SK-N-SH (cell line): ENCODE results near the gene OR8G1. TPM values are rescaled to one million over a fixed set of nuclear protein-coding genes. Genes with fewer than 3 reads are reported as not detected.

Experiments
- CTCF ChIA-PET: fragments of 300-600, 350-600 bp; formaldehyde crosslinking; extraction: SDS; loops from one replicate; lab custom pipeline; 2021; lab: Yijun Ruan, JAX
- POLR2A ChIA-PET: fragments of 350-600 bp; sonication (Branson Sonifier 250); formaldehyde crosslinking; extraction: SDS; loops from one replicate; lab custom pipeline; 2020; ENCODE audit warnings: antibody characterized with exemption, inconsistent platforms; lab: Yijun Ruan, JAX
- DNase-seq: peaks from one replicate; pipeline ENCODE4 v3.0.0; 2012
- H2AFZ ChIP-seq: fragments of 200-600 bp; sonication (generic); 2 replicates; pipeline ENCODE4 v1.8.1; 2016; ENCODE audit warnings: antibody characterized with exemption, mild to moderate bottlenecking, low read depth
- H3F3A ChIP-seq: fragments of 200-600 bp; sonication (generic); replicated peaks from 2 replicates; pipeline ENCODE3; 2016; ENCODE audit warnings: antibody characterized with exemption, mild to moderate bottlenecking; ENCODE audit not compliant: insufficient read depth
- H3K27ac ChIP-seq, 2 experiments: fragments of 200-500 bp in 1 of 2; fragments of 200-600 bp in 1 of 2; sonication (Bioruptor generic) in 1 of 2; sonication (generic), shearing (Covaris generic) in 1 of 2; 2 replicates each; pipeline versions ENCODE4 v1.5.1 to v1.6.1; 2014 to 2016; ENCODE audit warnings: low read depth in 2 of 2, inconsistent platforms in 1 of 2, low read length in 1 of 2, mild to moderate bottlenecking in 1 of 2, mixed read lengths in 1 of 2
- H3K27me3 ChIP-seq: fragments of 200-600 bp; sonication (generic), shearing (Covaris generic); 2 replicates; pipeline ENCODE4 v1.6.1; 2016; ENCODE audit warnings: mixed run types; ENCODE audit not compliant: insufficient read depth
- H3K36me3 ChIP-seq, 2 experiments: fragments of 200-500 bp in 1 of 2; fragments of 200-600 bp in 1 of 2; sonication (Bioruptor generic) in 1 of 2; sonication (generic) in 1 of 2; replicated peaks in 1 of 2; 2 replicates each; pipeline versions ENCODE3 to v1.5.1; 2014 to 2016; ENCODE audit warnings: low read length in 1 of 2, mild to moderate bottlenecking in 1 of 2; ENCODE audit not compliant: insufficient read depth in 2 of 2, control insufficient read depth in 1 of 2
- H3K4me1 ChIP-seq, 2 experiments: fragments of 200-500 bp in 1 of 2; fragments of 200-600 bp in 1 of 2; sonication (Bioruptor generic) in 1 of 2; sonication (generic), shearing (Covaris generic) in 1 of 2; 2 replicates each; pipeline versions ENCODE4 v1.5.1 to v1.6.1; 2014 to 2016; ENCODE audit warnings: low read depth in 1 of 2, low read length in 1 of 2, mixed run types in 1 of 2; ENCODE audit not compliant: insufficient read depth in 2 of 2, control insufficient read depth in 1 of 2
- H3K4me2 ChIP-seq: fragments of 200-600 bp; sonication (generic), shearing (Covaris generic); 2 replicates; pipeline ENCODE4 v1.6.1; 2017; ENCODE audit warnings: mixed run types
- H3K4me3 ChIP-seq, 2 experiments: fragments of 200-500 bp in 1 of 2; fragments of 200-600 bp in 1 of 2; sonication (Bioruptor generic) in 1 of 2; sonication (generic), shearing (Covaris generic) in 1 of 2; 2 replicates each; pipeline versions ENCODE4 v1.5.1 to v1.8.1; 2014 to 2016; ENCODE audit warnings: low read depth in 2 of 2, inconsistent platforms in 1 of 2, low read length in 1 of 2, mild to moderate bottlenecking in 1 of 2, mixed read lengths in 1 of 2, moderate library complexity in 1 of 2
- H3K79me2 ChIP-seq: fragments of 200-600 bp; sonication (generic); 2 replicates; pipeline ENCODE4 v1.8.1; 2017; ENCODE audit warnings: mild to moderate bottlenecking; ENCODE audit not compliant: insufficient read depth
- H3K9ac ChIP-seq: fragments of 200-600 bp; sonication (generic); 2 replicates; pipeline ENCODE4 v1.6.1; 2017; ENCODE audit warnings: mixed run types
- H3K9me2 ChIP-seq: fragments of 200-600 bp; sonication (generic); 2 replicates; pipeline ENCODE4 v1.6.1; 2017; ENCODE audit warnings: mixed run types
- H3K9me3 ChIP-seq: fragments of 200-600 bp; sonication (generic); 2 replicates; pipeline ENCODE4 v1.6.1; 2017; ENCODE audit warnings: mixed run types, mild to moderate bottlenecking, moderate library complexity
- H4K20me1 ChIP-seq: fragments of 200-600 bp; sonication (generic); 2 replicates; pipeline ENCODE4 v1.6.1; 2017; ENCODE audit warnings: mild to moderate bottlenecking, mixed run types; ENCODE audit not compliant: insufficient read depth
- CHD2 ChIP-seq: fragments of 150-350 bp; IDR thresholded peaks from 2 replicates; pipeline ENCODE4 v1.6.1; 2018; ENCODE audit warnings: low read length; ENCODE audit not compliant: partially characterized antibody
- EP300 ChIP-seq, 2 experiments: IDR thresholded peaks; 2 replicates each; pipeline versions ENCODE4 v1.4.0 to v1.6.1; 2012; ENCODE audit warnings: borderline replicate concordance in 1 of 2, low read depth in 1 of 2, low read length in 1 of 2
- EZH2phosphoT487 ChIP-seq: fragments of 200-600 bp; sonication (generic); IDR thresholded peaks from 2 replicates; pipeline ENCODE4 v1.6.1; 2017; ENCODE audit warnings: low read depth, mixed run types, mild to moderate bottlenecking, antibody characterized with exemption, moderate library complexity, borderline replicate concordance
- FOSL2 ChIP-seq: IDR thresholded peaks from 2 replicates; pipeline ENCODE4 v1.4.0; 2012; ENCODE audit warnings: low read depth, mild to moderate bottlenecking, moderate library complexity, borderline replicate concordance
- FOXJ3 ChIP-seq: sonication (generic); formaldehyde crosslinking; IDR thresholded peaks from 2 replicates; pipeline ENCODE4 v1.5.1; 2020; ENCODE audit warnings: mild to moderate bottlenecking, missing genetic modification reagents
- FOXM1 ChIP-seq: IDR thresholded peaks from 2 replicates; pipeline ENCODE4 v1.4.0; 2012; ENCODE audit warnings: low read depth, mild to moderate bottlenecking
- GABPA ChIP-seq: IDR thresholded peaks from 2 replicates; pipeline ENCODE4 v1.4.0; 2012; ENCODE audit warnings: low read depth, mild to moderate bottlenecking
- GATA2 ChIP-seq: sonication (generic); formaldehyde crosslinking; IDR thresholded peaks from 2 replicates; pipeline ENCODE4 v1.5.0; 2020; ENCODE audit warnings: mild to moderate bottlenecking, missing genetic modification reagents
- JUND ChIP-seq: IDR thresholded peaks from 2 replicates; pipeline ENCODE4 v1.4.0; 2012
- MXI1 ChIP-seq: IDR thresholded peaks from 2 replicates; pipeline ENCODE4 v1.6.1; 2012; ENCODE audit warnings: mild to moderate bottlenecking, low read depth, low read length, improper control_type of control experiment
- RCOR1 ChIP-seq: fragments of 150-350 bp; IDR thresholded peaks from 2 replicates; pipeline ENCODE4 v1.6.1; 2017; ENCODE audit warnings: antibody characterized with exemption, low read length
- RFX5 ChIP-seq: IDR thresholded peaks from 2 replicates; pipeline ENCODE4 v1.6.1; 2012; ENCODE audit warnings: mild to moderate bottlenecking, improper control_type of control experiment, low read length
- SIN3A ChIP-seq: IDR thresholded peaks from 2 replicates; pipeline ENCODE4 v1.6.1; 2012; ENCODE audit warnings: low read depth, mild to moderate bottlenecking, low read length, moderate library complexity, borderline replicate concordance
- SMC3 ChIP-seq: IDR thresholded peaks from 2 replicates; pipeline ENCODE4 v1.6.1; 2012; ENCODE audit warnings: low read depth, low read length, improper control_type of control experiment
- TAF1 ChIP-seq: IDR thresholded peaks from 2 replicates; pipeline ENCODE4 v1.6.1; 2012; ENCODE audit warnings: low read depth, mild to moderate bottlenecking, low read length, moderate library complexity, borderline replicate concordance
- TCF12 ChIP-seq: IDR thresholded peaks from 2 replicates; pipeline ENCODE4 v1.4.0; 2012
- TEAD4 ChIP-seq: IDR thresholded peaks from 2 replicates; pipeline ENCODE4 v1.4.0; 2012; ENCODE audit warnings: mild to moderate bottlenecking, borderline replicate concordance; ENCODE audit not compliant: insufficient read depth
- polyA plus RNA-seq, 3 experiments: library from polyadenylated mRNA; depleted of rRNA; stranded (reverse); fragments of >200 nt; gene quantifications; 2 replicates each; pipeline ENCODE4 v1.2.3, GENCODE V29; 2012
- TF ChIP-seq, protein P1 (sequence below): IDR thresholded peaks from 2 replicates; pipeline ENCODE4 v1.4.0; 2012; ENCODE audit warnings: low read depth
- TF ChIP-seq, protein P2 (sequence below): fragments of 150-350 bp; IDR thresholded peaks from 2 replicates; pipeline ENCODE4 v1.6.1; 2016; ENCODE audit warnings: mild to moderate bottlenecking, low read depth, low read length
- TF ChIP-seq, protein P3 (sequence below): fragments of 150-350 bp; IDR thresholded peaks from 2 replicates; pipeline ENCODE4 v1.6.1; 2017; ENCODE audit warnings: antibody characterized with exemption, low read length, low read depth, borderline replicate concordance

The OR8G1 gene
- polyA plus RNA-seq, 1 of the 3 experiments (the other 2 are of a cell fraction): not detected

DNA sequence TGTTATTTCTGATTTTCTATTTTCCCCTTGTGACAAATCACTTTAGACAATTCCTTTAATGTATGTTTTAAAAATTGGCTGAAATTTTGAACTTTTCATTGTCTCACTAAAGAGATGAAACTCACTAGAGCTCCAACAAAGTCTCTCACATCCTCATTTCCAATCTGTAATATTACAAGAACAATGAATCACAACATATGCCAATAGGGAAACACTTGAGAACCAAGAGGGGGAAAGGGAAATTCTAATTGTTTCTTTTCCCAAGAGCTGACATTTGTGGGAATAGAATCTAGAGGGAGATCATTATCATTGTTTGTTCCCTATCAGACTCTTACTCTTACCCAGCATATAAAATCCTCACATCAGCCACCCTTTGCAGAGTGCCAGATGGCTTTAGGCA is 29.6 kb upstream of the OR8G1 start:
- no peaks in the 10 kb centered on the region for H4K20me1 ChIP-seq
- no peak overlapping the region for H3K27ac ChIP-seq
- no peaks in the 10 kb centered on the region for H3K79me2 ChIP-seq
- H3K9me3 ChIP-seq: no peaks in the 10 kb centered on the region
- TF ChIP-seq FOXM1 (no peak), RCOR1 (no peak), TEAD4 (no peak), GABPA (no peak), CHD2 (no peak), EZH2phosphoT487 (no peak), TCF12 (no peak), RFX5 (no peak), SMC3 (no peak), EP300 (IDR thresholded peaks at IDR 0.05; ENCODE audit: borderline replicate concordance in 1 of 2, low read depth in 1 of 2, low read length in 1 of 2) (no peak), SIN3A (no peak), MXI1 (no peak), FOSL2 (no peak), TAF1 (no peak), GATA2 (CRISPR knock-in tag) (no peak), FOXJ3 (CRISPR knock-in tag) (no peak), JUND (no peak)
- TF ChIP-seq, protein P1, sequence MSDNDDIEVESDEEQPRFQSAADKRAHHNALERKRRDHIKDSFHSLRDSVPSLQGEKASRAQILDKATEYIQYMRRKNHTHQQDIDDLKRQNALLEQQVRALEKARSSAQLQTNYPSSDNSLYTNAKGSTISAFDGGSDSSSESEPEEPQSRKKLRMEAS: no peak
- TF ChIP-seq, protein P2, sequence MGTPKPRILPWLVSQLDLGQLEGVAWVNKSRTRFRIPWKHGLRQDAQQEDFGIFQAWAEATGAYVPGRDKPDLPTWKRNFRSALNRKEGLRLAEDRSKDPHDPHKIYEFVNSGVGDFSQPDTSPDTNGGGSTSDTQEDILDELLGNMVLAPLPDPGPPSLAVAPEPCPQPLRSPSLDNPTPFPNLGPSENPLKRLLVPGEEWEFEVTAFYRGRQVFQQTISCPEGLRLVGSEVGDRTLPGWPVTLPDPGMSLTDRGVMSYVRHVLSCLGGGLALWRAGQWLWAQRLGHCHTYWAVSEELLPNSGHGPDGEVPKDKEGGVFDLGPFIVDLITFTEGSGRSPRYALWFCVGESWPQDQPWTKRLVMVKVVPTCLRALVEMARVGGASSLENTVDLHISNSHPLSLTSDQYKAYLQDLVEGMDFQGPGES: no peak
- TF ChIP-seq, protein P3, sequence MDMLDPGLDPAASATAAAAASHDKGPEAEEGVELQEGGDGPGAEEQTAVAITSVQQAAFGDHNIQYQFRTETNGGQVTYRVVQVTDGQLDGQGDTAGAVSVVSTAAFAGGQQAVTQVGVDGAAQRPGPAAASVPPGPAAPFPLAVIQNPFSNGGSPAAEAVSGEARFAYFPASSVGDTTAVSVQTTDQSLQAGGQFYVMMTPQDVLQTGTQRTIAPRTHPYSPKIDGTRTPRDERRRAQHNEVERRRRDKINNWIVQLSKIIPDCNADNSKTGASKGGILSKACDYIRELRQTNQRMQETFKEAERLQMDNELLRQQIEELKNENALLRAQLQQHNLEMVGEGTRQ: no peak
- no peaks in the 10 kb centered on the region for H3F3A ChIP-seq
- CTCF ChIA-PET: interaction anchor here (0.9 to 1.2 kb wide), 2 partner anchors 17 to 140 kb away, joined by 3 to 4 read pairs; no protein-coding TSS in a partner anchor
- H3K9ac ChIP-seq: no peak overlapping the region
- H3K4me3 ChIP-seq: no peak overlapping the region
- DNase-seq: no peak
- H3K36me3 ChIP-seq: no peaks in the 10 kb centered on the region
- POLR2A ChIA-PET: no interaction called here
- H3K9me2 ChIP-seq: no peaks in the 10 kb centered on the region
- no peak overlapping the region for H3K4me2 ChIP-seq
- peaks cover 8% of the 10 kb centered on the region; the same call in 1 of the 2 replicates for H3K27me3 ChIP-seq
- H3K4me1 ChIP-seq: no peaks in the 10 kb centered on the region
- H2AFZ ChIP-seq: no peak overlapping the region
